ENCODE measurements around the gene OBSCN. TPM values are rescaled to one million over a fixed set of nuclear protein-coding genes. Genes with fewer than 3 reads are reported as not detected.
A peak's percentile ranks its signal among the peaks of the same experiment; 100 is the strongest.

The OBSCN gene
- total RNA-seq, 1 donor from 2014 or later = 10.2 TPM

GRCh38 chr1:228228601-228229074, 20.8 kb downstream of the OBSCN start:
- Mint-ChIP-seq H3K4me3 (ENCODE audit: unreplicated experiment) (no peak overlapping the region), H3K4me1 (ENCODE audit: low read depth) (peaks cover 4% of the 10 kb centered on the region), H3K27ac (ENCODE audit: unreplicated experiment) (no peak overlapping the region), H3K9me3 (ENCODE audit: low read depth) (peaks cover 17% of the 10 kb centered on the region), H3K27me3 (ENCODE audit: low read depth) (no peaks in the 10 kb centered on the region), H3K36me3 (ENCODE audit: low read depth) (peaks cover 32% of the 10 kb centered on the region)
- TF ChIP-seq, protein P1, sequence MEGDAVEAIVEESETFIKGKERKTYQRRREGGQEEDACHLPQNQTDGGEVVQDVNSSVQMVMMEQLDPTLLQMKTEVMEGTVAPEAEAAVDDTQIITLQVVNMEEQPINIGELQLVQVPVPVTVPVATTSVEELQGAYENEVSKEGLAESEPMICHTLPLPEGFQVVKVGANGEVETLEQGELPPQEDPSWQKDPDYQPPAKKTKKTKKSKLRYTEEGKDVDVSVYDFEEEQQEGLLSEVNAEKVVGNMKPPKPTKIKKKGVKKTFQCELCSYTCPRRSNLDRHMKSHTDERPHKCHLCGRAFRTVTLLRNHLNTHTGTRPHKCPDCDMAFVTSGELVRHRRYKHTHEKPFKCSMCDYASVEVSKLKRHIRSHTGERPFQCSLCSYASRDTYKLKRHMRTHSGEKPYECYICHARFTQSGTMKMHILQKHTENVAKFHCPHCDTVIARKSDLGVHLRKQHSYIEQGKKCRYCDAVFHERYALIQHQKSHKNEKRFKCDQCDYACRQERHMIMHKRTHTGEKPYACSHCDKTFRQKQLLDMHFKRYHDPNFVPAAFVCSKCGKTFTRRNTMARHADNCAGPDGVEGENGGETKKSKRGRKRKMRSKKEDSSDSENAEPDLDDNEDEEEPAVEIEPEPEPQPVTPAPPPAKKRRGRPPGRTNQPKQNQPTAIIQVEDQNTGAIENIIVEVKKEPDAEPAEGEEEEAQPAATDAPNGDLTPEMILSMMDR (IDR thresholded peaks at IDR 0.05) = no peak
- DNase-seq (ENCODE audit: low spot score) = no peak

GRCh38 chr1:228231189-228231588, 23.3 kb downstream of the OBSCN start:
- H3K4me1 Mint-ChIP-seq (ENCODE audit: low read depth) = peaks cover 4% of the 10 kb centered on the region
- DNase-seq (ENCODE audit: low spot score) = no peak
- H3K27ac Mint-ChIP-seq (ENCODE audit: unreplicated experiment) = no peak overlapping the region
- no peaks in the 10 kb centered on the region for H3K27me3 Mint-ChIP-seq (ENCODE audit: low read depth)
- TF ChIP-seq, protein P1 (IDR thresholded peaks at IDR 0.05) = no peak
- no peak overlapping the region for H3K4me3 Mint-ChIP-seq (ENCODE audit: unreplicated experiment)
- H3K9me3 Mint-ChIP-seq (ENCODE audit: low read depth) = peaks cover 23% of the 10 kb centered on the region
- peaks cover 27% of the 10 kb centered on the region for H3K36me3 Mint-ChIP-seq (ENCODE audit: low read depth)

- Mint-ChIP-seq H3K9me3 (ENCODE audit: low read depth) (peaks cover 31% of the 10 kb centered on the region), H3K27ac (ENCODE audit: unreplicated experiment) (no peak overlapping the region), H3K27me3 (ENCODE audit: low read depth) (no peaks in the 10 kb centered on the region), H3K4me3 (ENCODE audit: unreplicated experiment) (no peak overlapping the region), H3K4me1 (ENCODE audit: low read depth) (no peaks in the 10 kb centered on the region), H3K36me3 (ENCODE audit: low read depth) (peaks cover 35% of the 10 kb centered on the region)
- TF ChIP-seq, protein P1 (IDR thresholded peaks at IDR 0.05) = no peak
- no peak for DNase-seq (ENCODE audit: low spot score)
Measured at GRCh38 chr1:228233136-228233535, 25.3 kb downstream of the OBSCN start.

GRCh38 chr1:228234921-228235320, 27.1 kb downstream of the OBSCN start:
- Mint-ChIP-seq H3K36me3 (ENCODE audit: low read depth) (peaks cover 40% of the 10 kb centered on the region), H3K4me1 (ENCODE audit: low read depth) (no peaks in the 10 kb centered on the region), H3K27me3 (ENCODE audit: low read depth) (no peaks in the 10 kb centered on the region), H3K9me3 (ENCODE audit: low read depth) (peaks cover 35% of the 10 kb centered on the region), H3K4me3 (ENCODE audit: unreplicated experiment) (no peak overlapping the region), H3K27ac (ENCODE audit: unreplicated experiment) (no peak overlapping the region)
- DNase-seq (ENCODE audit: low spot score) = no peak
- TF ChIP-seq, protein P1 (IDR thresholded peaks at IDR 0.05) = no peak

DNA sequence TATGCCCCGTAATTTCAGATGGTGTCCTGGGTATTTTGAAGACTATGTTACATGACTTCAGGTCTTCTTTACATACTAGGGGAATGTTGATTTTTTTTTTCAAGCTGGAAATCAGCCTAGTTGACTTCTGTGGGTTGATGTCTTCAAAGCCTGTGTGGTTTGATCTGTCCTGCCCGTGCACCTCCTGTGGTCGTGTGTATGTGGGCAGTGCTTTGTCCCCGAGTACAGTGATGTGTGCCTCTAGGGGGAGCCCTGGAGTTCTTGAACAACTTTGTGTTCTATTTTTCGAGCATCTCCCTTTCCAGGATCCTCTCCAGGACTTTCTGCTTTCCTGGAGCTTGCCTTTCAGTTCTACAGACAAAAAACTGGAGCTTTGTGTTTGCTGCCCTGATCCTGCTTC, 28.9 kb downstream of the OBSCN start:
- Mint-ChIP-seq H3K27me3 (ENCODE audit: low read depth) (no peaks in the 10 kb centered on the region), H3K4me1 (ENCODE audit: low read depth) (no peaks in the 10 kb centered on the region), H3K27ac (ENCODE audit: unreplicated experiment) (no peak overlapping the region), H3K36me3 (ENCODE audit: low read depth) (peaks cover 49% of the 10 kb centered on the region), H3K9me3 (ENCODE audit: low read depth) (peaks cover 46% of the 10 kb centered on the region), H3K4me3 (ENCODE audit: unreplicated experiment) (no peak overlapping the region)
- TF ChIP-seq, protein P1 (IDR thresholded peaks at IDR 0.05) = peak; percentile 52
- no peak for DNase-seq (ENCODE audit: low spot score)
